K562 (cell line): Measurements from ENCODE around the gene TBC1D17. TPM values are rescaled to one million over a fixed set of nuclear protein-coding genes. Genes with fewer than 3 reads are reported as not detected.

Experiments used
- ATAC-seq: fragments of 200-7000 bp; cut with Tn5 transposase; 3 replicates; pipeline ENCODE4 v1.9.1; 2020; ENCODE audit warnings: moderate library complexity
- BruUV-seq: library from RNA; stranded (reverse); fragments of 400-500 nt; replicated peaks from 2 replicates; lab custom pipeline; 2021; lab: Mats Ljungman, UMichigan
- CTCF ChIA-PET: fragments of 300-600 bp; formaldehyde crosslinking; extraction: SDS; loops from one replicate; lab custom pipeline; 2021; ENCODE audit warnings: low intra/inter-chr PET ratio; lab: Yijun Ruan, JAX
- POLR2A ChIA-PET: fragments of 300-600, 350-650 bp; sonication (Branson Sonifier 250); formaldehyde crosslinking; extraction: SDS; loops from one replicate; lab custom pipeline; 2021; ENCODE audit warnings: antibody characterized with exemption, inconsistent platforms; lab: Yijun Ruan, JAX
- DNase-seq, 4 experiments: peaks; one replicate each; pipeline versions ENCODE4 v3.0.0 to v3.0.0-alpha.2; 2011 to 2018; ENCODE audit warnings: low spot score in 3 of 4, mixed read lengths in 3 of 4; ENCODE audit errors: extremely low read depth in 1 of 4
- FAIRE-seq: peaks from 2 replicates; lab custom pipeline; 2011; peaks lifted over from hg19 to GRCh38; lab: Jason Lieb, UNC
- H2AFZ ChIP-seq: 2 replicates; pipeline ENCODE4 v1.6.0; 2011; ENCODE audit warnings: low read depth, low read length, control low read depth, inconsistent platforms
- H3K27ac ChIP-seq: fragments of 200-600 bp; 3 replicates; pipeline ENCODE4 v1.8.0; 2011; ENCODE audit warnings: low read depth, mild to moderate bottlenecking, control low read depth, inconsistent platforms, low read length, moderate library complexity, mixed read lengths; ENCODE audit errors: extremely low read depth
- H3K27me3 ChIP-seq, 2 experiments: fragments of 300-600 bp in 1 of 2; 2 replicates in 1 of 2; 3 replicates in 1 of 2; pipeline versions ENCODE4 v1.6.0 to v1.8.0; 2011; ENCODE audit warnings: inconsistent platforms in 2 of 2, low read length in 2 of 2, mild to moderate bottlenecking in 1 of 2, mixed read lengths in 1 of 2, moderate library complexity in 1 of 2; ENCODE audit not compliant: control insufficient read depth in 2 of 2, insufficient read depth in 2 of 2
- H3K36me3 ChIP-seq: fragments of 300-600 bp; 3 replicates; pipeline ENCODE4 v1.8.0; 2011; ENCODE audit warnings: mild to moderate bottlenecking, low read length, inconsistent platforms; ENCODE audit not compliant: control insufficient read depth, insufficient read depth
- H3K4me1 ChIP-seq, 2 experiments: fragments of 200-600 bp in 1 of 2; replicated peaks in 1 of 2; 2 replicates in 1 of 2; 3 replicates in 1 of 2; pipeline versions ENCODE4 v1.5.1 to v1.8.0; 2011; ENCODE audit warnings: inconsistent platforms in 2 of 2, low read length in 2 of 2, mild to moderate bottlenecking in 1 of 2, mixed read lengths in 1 of 2, moderate library complexity in 1 of 2; ENCODE audit not compliant: control insufficient read depth in 2 of 2, insufficient read depth in 2 of 2
- H3K4me2 ChIP-seq: 2 replicates; pipeline ENCODE4 v1.6.1; 2011; ENCODE audit warnings: low read length, control low read depth, inconsistent platforms, mixed read lengths; ENCODE audit not compliant: insufficient read depth
- H3K4me3 ChIP-seq: fragments of 200-600 bp; sonication (generic), shearing (Covaris generic); 2 replicates; pipeline ENCODE4 v1.5.1; 2016; ENCODE audit warnings: control low read depth, inconsistent platforms
- H3K79me2 ChIP-seq: fragments of 200-600 bp; 3 replicates; pipeline ENCODE4 v1.8.0; 2011; ENCODE audit warnings: low read length, inconsistent platforms; ENCODE audit not compliant: control insufficient read depth, insufficient read depth
- H3K9ac ChIP-seq, 2 experiments: 2 replicates each; pipeline versions ENCODE4 v1.6.0 to v1.6.1; 2011; ENCODE audit warnings: low read depth in 2 of 2, low read length in 2 of 2, control low read depth in 1 of 2, inconsistent platforms in 1 of 2, mild to moderate bottlenecking in 1 of 2, mixed read lengths in 1 of 2; ENCODE audit not compliant: insufficient read depth in 1 of 2
- H3K9me1 ChIP-seq: one replicate; pipeline ENCODE4 v1.6.0; 2011; ENCODE audit warnings: inconsistent platforms, mild to moderate bottlenecking, low read length, moderate library complexity; ENCODE audit not compliant: control insufficient read depth, insufficient read depth
- H3K9me3 ChIP-seq: replicated peaks from 2 replicates; pipeline ENCODE4 v1.5.1; 2011; ENCODE audit warnings: low read depth, low read length, inconsistent platforms; ENCODE audit not compliant: control insufficient read depth, insufficient read depth
- H4K20me1 ChIP-seq: replicated peaks from 2 replicates; pipeline ENCODE4 v1.6.1; 2011; ENCODE audit warnings: low read length, inconsistent platforms, mixed read lengths; ENCODE audit not compliant: control insufficient read depth, insufficient read depth
- ADNP ChIP-seq: fragments of 200-800 bp; sonication (Bioruptor generic); IDR thresholded peaks from 2 replicates; pipeline ENCODE4 v1.6.1; 2016; ENCODE audit warnings: missing genetic modification characterization, missing compliant biosample characterization
- ETV1 ChIP-seq: fragments of 450-650 bp; conservative IDR thresholded peaks from 2 replicates; pipeline ENCODE4 v1.6.1; 2016; ENCODE audit warnings: missing genetic modification characterization, control low read depth, low read depth, missing compliant biosample characterization
- FIP1L1 ChIP-seq: fragments of 200-400 bp; formaldehyde crosslinking; IDR thresholded peaks from 2 replicates; pipeline ENCODE4 v1.6.1; 2018; ENCODE audit warnings: mild to moderate bottlenecking, low read depth, low read length; ENCODE audit not compliant: poor library complexity, severe bottlenecking
- FOXA3 ChIP-seq, 2 experiments: fragments of 450-650 bp in 1 of 2; sonication (generic) in 1 of 2; formaldehyde crosslinking; IDR thresholded peaks in 1 of 2; conservative IDR thresholded peaks in 1 of 2; 2 replicates each; pipeline versions ENCODE4 v1.4.0 to v1.8.0; 2020 to 2022; ENCODE audit warnings: mild to moderate bottlenecking in 2 of 2, missing genetic modification reagents in 1 of 2
- KDM5B ChIP-seq: fragments of 200-600 bp; sonication (generic); IDR thresholded peaks from 2 replicates; pipeline ENCODE4 v1.6.1; 2012; ENCODE audit warnings: low read depth, mild to moderate bottlenecking, moderate library complexity, low read length, control low read depth, inconsistent platforms; ENCODE audit not compliant: insufficient replicate concordance
- MITF ChIP-seq: IDR thresholded peaks from 2 replicates; pipeline ENCODE4 v1.6.1; 2014; ENCODE audit warnings: antibody characterized with exemption
- MYNN ChIP-seq, 2 experiments: sonication (generic); formaldehyde crosslinking in 1 of 2; IDR thresholded peaks; 2 replicates each; pipeline versions ENCODE4 v1.5.0 to v1.6.1; 2016 to 2020; ENCODE audit warnings: antibody characterized with exemption in 1 of 2, missing genetic modification reagents in 1 of 2
- TEAD4 ChIP-seq, 2 experiments: sonication (generic) in 1 of 2; formaldehyde crosslinking in 1 of 2; IDR thresholded peaks; 2 replicates each; pipeline versions ENCODE4 v1.6.1 to v1.8.0; 2012 to 2022; ENCODE audit warnings: borderline replicate concordance in 1 of 2, inconsistent platforms in 1 of 2, low read length in 1 of 2, mild to moderate bottlenecking in 1 of 2, missing genetic modification reagents in 1 of 2
- ZBTB33 ChIP-seq: sonication (generic); formaldehyde crosslinking; IDR thresholded peaks from 2 replicates; pipeline ENCODE4 v1.8.1; 2023; ENCODE audit warnings: mild to moderate bottlenecking, missing genetic modification reagents
- ZKSCAN8 ChIP-seq: fragments of 200-800 bp; sonication (Bioruptor generic); IDR thresholded peaks from 2 replicates; pipeline ENCODE4 v1.6.1; 2016; ENCODE audit warnings: missing genetic modification characterization, missing compliant biosample characterization
- ZNF408 ChIP-seq: fragments of 250-450 bp; sonication (Bioruptor Pico); IDR thresholded peaks from 2 replicates; pipeline ENCODE4 v1.4.0; 2020; ENCODE audit warnings: low read depth, mild to moderate bottlenecking, moderate library complexity
- WGBS: fragments of 100-300 bp; shearing (Covaris generic); methylation state at CpG from one replicate; pipeline ENCODE4 v1.1.6; 2016; ENCODE audit warnings: low coverage, mixed read lengths; ENCODE audit not compliant: insufficient coverage; ENCODE audit errors: missing lambda C conversion rate; 5-methylcytosine and 5-hydroxymethylcytosine counted together
- in situ Hi-C: fragments of 300-500 bp; cut with MboI; formaldehyde crosslinking; loops from 4 replicates; pipeline ENCODE4 v1.15.0; 2018; ENCODE audit warnings: inconsistent platforms, mixed read lengths
- intact Hi-C: fragments of 100-400 bp; cut with micrococcal nuclease; formaldehyde crosslinking; loops from 2 replicates; pipeline ENCODE4 v1.14.2; 2022
- polyA plus RNA-seq, 8 experiments: library from polyadenylated mRNA; depleted of rRNA in 4 of 8; stranded (reverse) in 5 of 8; unstranded in 3 of 8; fragments of >200 nt; fragmentation: Nextera tagmentation in 2 of 8; fragmentation: Illumina TruSeq in 1 of 8; extraction: Ambion mirVana in 2 of 8; extraction: Trizol in 1 of 8; gene quantifications; 2 replicates each; pipeline versions ENCODE4 v1.2.1 to v1.2.3, GENCODE V29; 2011 to 2014; ENCODE audit warnings: inconsistent platforms in 1 of 8, missing spikeins in 1 of 8
- total RNA-seq, 7 experiments: library from RNA; depleted of rRNA in 6 of 7; stranded (reverse); fragments of >200 nt in 6 of 7; fragmentation: Illumina TruSeq in 2 of 7; extraction: Trizol in 2 of 7; gene quantifications; 2 replicates each; pipeline versions ENCODE4 v1.2.1 to v1.2.3, GENCODE V29; 2011 to 2021; ENCODE audit warnings: low replicate concordance in 1 of 7

TBC1D17 gene
- total and polyA plus RNA-seq, 9 of the 15 experiments (the other 6 are each of a cell fraction or from before 2014, with no cell fraction given), result 0.42 to 16.0 (median 3.8) TPM

- peak; percentile 22; the same call in 1 of the 2 replicates for TF ChIP-seq ZBTB33 (CRISPR knock-in tag)
- TF ChIP-seq ETV1, result no peak
- TF ChIP-seq MYNN (IDR thresholded peaks at IDR 0.05), result 0 out of 2 replicates have a peak, but pooled peaks have one; percentile 11
- no peak for TF ChIP-seq MYNN (CRISPR knock-in tag; IDR thresholded peaks at IDR 0.05)
- TF ChIP-seq ZNF408, result no peak
- TF ChIP-seq ZKSCAN8 (CRISPR knock-in tag), result peak; percentile 98
Measured at GRCh38 chr19:49855676-49856573, 21.6 kb upstream of the TBC1D17 start (continued).

GRCh38 chr19:49856574-49857021, 20.9 kb upstream of the TBC1D17 start:
- H3K36me3 ChIP-seq, result peaks cover 89% of the 10 kb centered on the region
- no peaks in the 10 kb centered on the region for H3K27me3 ChIP-seq
- POLR2A ChIA-PET, result interaction anchor here (0.9 kb wide), 1 partner anchor 9 kb away, joined by 4 read pairs; no protein-coding TSS in a partner anchor
- H3K9me1 ChIP-seq, result peaks cover 8% of the 10 kb centered on the region
- TF ChIP-seq MITF, result no peak
- 0 out of 2 replicates have a peak, but pooled peaks have one; percentile 1 for TF ChIP-seq TEAD4 (IDR thresholded peaks at IDR 0.05; ENCODE audit: low read length)
- TF ChIP-seq TEAD4 (CRISPR knock-in tag; IDR thresholded peaks at IDR 0.05; ENCODE audit: borderline replicate concordance), result no peak
- no peak for TF ChIP-seq ADNP
- peak; percentile 5 for TF ChIP-seq KDM5B
- TF ChIP-seq FIP1L1, result peak; percentile 46
- 0 out of 4 replicates have a peak, but pooled peaks of 1 of the 2 experiments have one; percentile 2 for TF ChIP-seq FOXA3 (CRISPR knock-in tag; conservative IDR thresholded peaks at IDR 0.05 in 1 of 2, IDR thresholded peaks at IDR 0.05 in 1 of 2)
- peak; percentile 71 for TF ChIP-seq ZKSCAN8 (CRISPR knock-in tag)
- intact Hi-C loops, result no loop called here
- in situ Hi-C loops, result no loop called here
- ATAC-seq (no peak), DNase-seq (no peak), FAIRE-seq (no peak)
- peaks cover 27% of the 10 kb centered on the region for H4K20me1 ChIP-seq
- no peak overlapping the region for H3K4me3 ChIP-seq
- no peak overlapping the region for H3K9ac ChIP-seq
- H3K9me3 ChIP-seq, result no peaks in the 10 kb centered on the region
- peaks cover 32% of the 10 kb centered on the region for H3K79me2 ChIP-seq
- H3K4me2 ChIP-seq, result no peak overlapping the region
- H3K4me1 ChIP-seq, result peaks cover 11 to 84% of the 10 kb centered on the region in 2 experiments
- H3K27ac ChIP-seq, result no peak overlapping the region
- no TSS peak for BruUV-seq
- 87% methylated on average over 10 of the region's 18 CpGs for WGBS
- CTCF ChIA-PET, result no interaction called here
- no peak overlapping the region for H2AFZ ChIP-seq
